Measurements from ENCODE around the gene MIGA2.

GRCh38 chr9:129021091-129021490 is 15.3 kb upstream of the MIGA2 start:
- no peak for TF ChIP-seq CTCF (IDR thresholded peaks at IDR 0.05 in 2 of 3, conservative IDR thresholded peaks at IDR 0.05 in 1 of 3; ENCODE audit: borderline replicate concordance in 1 of 3, insufficient read depth in 1 of 3, low read depth in 2 of 3, low read length in 2 of 3)
- no peak for TF ChIP-seq TCF7L2 (IDR thresholded peaks at IDR 0.05; ENCODE audit: borderline replicate concordance, extremely low read depth, insufficient read depth, insufficient read length)
- TF ChIP-seq POLR2A (IDR thresholded peaks at IDR 0.05; ENCODE audit: borderline replicate concordance, extremely low read depth, insufficient read depth, insufficient read length), result no peak
- no peak for TF ChIP-seq REST (IDR thresholded peaks at IDR 0.05; ENCODE audit: low read depth)
- no peak for TF ChIP-seq YY1 (IDR thresholded peaks at IDR 0.05; ENCODE audit: extremely low read depth, insufficient replicate concordance, low read depth, low read length)
- no peak for TF ChIP-seq EZH2 (IDR thresholded peaks at IDR 0.05)
- TF ChIP-seq EGR1 (IDR thresholded peaks at IDR 0.05; ENCODE audit: low read depth), result no peak
- no peak for TF ChIP-seq POLR2AphosphoS5 (IDR thresholded peaks at IDR 0.05; ENCODE audit: low read depth, low read length)
- no peak for TF ChIP-seq SP1 (IDR thresholded peaks at IDR 0.05; ENCODE audit: low read depth)
